ENCODE measurements around the gene ECE1. TPM values are rescaled to one million over a fixed set of nuclear protein-coding genes. Genes with fewer than 3 reads are reported as not detected.
A peak's percentile ranks its signal among the peaks of the same experiment; 100 is the strongest.
"Not testable (repeated sequence)": the region's sequence is repeated elsewhere in the genome, so short reads cannot be mapped to it uniquely, and the experiment has no call there.

The ECE1 gene
- total RNA-seq, 4 donors from 2014 or later, result 74.5 to 146 (median 97.2) TPM

GRCh38 chr1:21291964-21292363, 1.7 kb upstream of the ECE1 start:
- no peak overlapping the region for H3K27ac ChIP-seq
- peaks cover 10 to 58% of the 10 kb centered on the region in 2 donors for H3K4me1 ChIP-seq

GRCh38 chr1:21291184-21291583, 921 bp upstream of the ECE1 start:
- H3K9me3 ChIP-seq, result no peaks in the 10 kb centered on the region
- no peak for DNase-seq
- no peaks in the 10 kb centered on the region for H3K27me3 ChIP-seq
- H3K36me3 ChIP-seq, result no peaks in the 10 kb centered on the region
- peak overlapping the region in 1 of 3 donors; percentile 56 for H3K27ac ChIP-seq
- intact Hi-C loops (cut with DNase I), result no loop called here
- H3K4me3 ChIP-seq (replicated peaks in 1 of 3), result no peak overlapping the region
- H3K4me1 ChIP-seq, result peaks cover 10 to 51% of the 10 kb centered on the region in 2 donors
- no peak for TF ChIP-seq POLR2A (IDR thresholded peaks at IDR 0.05)
- TF ChIP-seq CTCF (IDR thresholded peaks at IDR 0.05), result no peak
- WGBS, 2 donors, result 92 to 96% methylated on average over 6 to 8 of the region's 8 CpGs

More at GRCh38 chr1:21291964-21292363, 1.7 kb upstream of the ECE1 start:
- Histone ChIP-seq H3K27me3 (no peaks in the 10 kb centered on the region), H3K4me3 (replicated peaks in 1 of 3) (no peak overlapping the region), H3K9me3 (no peaks in the 10 kb centered on the region), H3K36me3 (no peaks in the 10 kb centered on the region)
- intact Hi-C loops (cut with DNase I), result no loop called here
- no peak for DNase-seq
- WGBS, 2 donors, result 97% methylated on average over 7 of the region's 7 CpGs
- TF ChIP-seq POLR2A (IDR thresholded peaks at IDR 0.05) (no peak), CTCF (IDR thresholded peaks at IDR 0.05) (no peak)

- WGBS, 2 donors, result 12 to 14% methylated on average over 5 of the region's 9 CpGs
- DNase-seq, result no peak
- TF ChIP-seq CTCF (IDR thresholded peaks at IDR 0.05) (no peak), POLR2A (IDR thresholded peaks at IDR 0.05) (no peak)
- Histone ChIP-seq H3K9me3 (no peaks in the 10 kb centered on the region), H3K4me1 (peaks cover 10 to 48% of the 10 kb centered on the region in 2 donors), H3K27ac (peak overlapping the region in 2 of 3 donors; percentile 56 to 69), H3K27me3 (no peaks in the 10 kb centered on the region), H3K36me3 (no peaks in the 10 kb centered on the region), H3K4me3 (replicated peaks in 1 of 3) (peak overlapping the region in 2 of 3 donors; percentile 30 to 42)
- intact Hi-C loops (cut with DNase I), result no loop called here
These were observed 282 bp upstream of the ECE1 start for GRCh38 chr1:21290546-21290944.

GRCh38 chr1:21289127-21289526, 1.1 kb downstream of the ECE1 start:
- TF ChIP-seq CTCF (IDR thresholded peaks at IDR 0.05) (no peak), POLR2A (IDR thresholded peaks at IDR 0.05) (no peak)
- intact Hi-C loops (cut with DNase I), result no loop called here
- WGBS, 2 donors, result 57 to 77% methylated on average over 6 to 8 of the region's 8 CpGs
- H3K36me3 ChIP-seq, result no peaks in the 10 kb centered on the region
- peak overlapping the region in 1 of 3 donors; percentile 42 for H3K4me3 ChIP-seq (replicated peaks in 1 of 3)
- H3K27ac ChIP-seq, result peak overlapping the region; percentile 18 to 69 (median 67)
- peaks cover 20 to 57% of the 10 kb centered on the region in 2 donors for H3K4me1 ChIP-seq
- DNase-seq, result no peak
- no peaks in the 10 kb centered on the region for H3K27me3 ChIP-seq
- no peaks in the 10 kb centered on the region for H3K9me3 ChIP-seq

GRCh38 chr1:21287905-21288514, 2.3 kb downstream of the ECE1 start:
- DNase-seq, result no peak
- Histone ChIP-seq H3K9me3 (no peaks in the 10 kb centered on the region), H3K4me3 (replicated peaks in 1 of 3) (no peak overlapping the region), H3K27ac (no peak overlapping the region), H3K27me3 (no peaks in the 10 kb centered on the region), H3K4me1 (peaks cover 20 to 52% of the 10 kb centered on the region in 2 donors), H3K36me3 (no peaks in the 10 kb centered on the region)
- WGBS, 2 donors, result 89 to 90% methylated on average over 8 of the region's 8 CpGs
- TF ChIP-seq POLR2A (IDR thresholded peaks at IDR 0.05), result no peak
- no peak for TF ChIP-seq CTCF (IDR thresholded peaks at IDR 0.05)
- intact Hi-C loops (cut with DNase I), result no loop called here

GRCh38 chr1:21285386-21285785, 4.9 kb downstream of the ECE1 start:
- H3K27me3 ChIP-seq; intact Hi-C loops (cut with DNase I); H3K9me3 ChIP-seq; H3K36me3 ChIP-seq; H3K4me3 ChIP-seq (replicated peaks in 1 of 3): not testable (repeated sequence)
- Histone ChIP-seq H3K27ac (peak overlapping the region; percentile 46 to 79 (median 63)), H3K4me1 (peaks cover 20 to 54% of the 10 kb centered on the region in 2 donors)
- WGBS, 2 donors, result 81 to 84% methylated on average over 6 of the region's 6 CpGs
- peak in 1 of 2 donors; percentile 50 for DNase-seq
